A549 treated with ZK216348 at 1 μM for 4 hours (cell line): ENCODE results near the gene ATG16L2. TPM values are rescaled to one million over a fixed set of nuclear protein-coding genes. Genes with fewer than 3 reads are reported as not detected.

Experiments
- total RNA-seq: library from RNA; stranded (reverse); fragments of 200-300 nt; extraction: Qiagen RNA extraction; gene quantifications from 5 replicates; pipeline ENCODE4 v1.2.3, GENCODE V29; 2022; ENCODE audit warnings: low read depth

Gene ATG16L2, protein sequence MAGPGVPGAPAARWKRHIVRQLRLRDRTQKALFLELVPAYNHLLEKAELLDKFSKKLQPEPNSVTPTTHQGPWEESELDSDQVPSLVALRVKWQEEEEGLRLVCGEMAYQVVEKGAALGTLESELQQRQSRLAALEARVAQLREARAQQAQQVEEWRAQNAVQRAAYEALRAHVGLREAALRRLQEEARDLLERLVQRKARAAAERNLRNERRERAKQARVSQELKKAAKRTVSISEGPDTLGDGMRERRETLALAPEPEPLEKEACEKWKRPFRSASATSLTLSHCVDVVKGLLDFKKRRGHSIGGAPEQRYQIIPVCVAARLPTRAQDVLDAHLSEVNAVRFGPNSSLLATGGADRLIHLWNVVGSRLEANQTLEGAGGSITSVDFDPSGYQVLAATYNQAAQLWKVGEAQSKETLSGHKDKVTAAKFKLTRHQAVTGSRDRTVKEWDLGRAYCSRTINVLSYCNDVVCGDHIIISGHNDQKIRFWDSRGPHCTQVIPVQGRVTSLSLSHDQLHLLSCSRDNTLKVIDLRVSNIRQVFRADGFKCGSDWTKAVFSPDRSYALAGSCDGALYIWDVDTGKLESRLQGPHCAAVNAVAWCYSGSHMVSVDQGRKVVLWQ
- 1.9 to 4.6 TPM (median 4.1 TPM) in 5 replicates for total RNA-seq

DNA sequence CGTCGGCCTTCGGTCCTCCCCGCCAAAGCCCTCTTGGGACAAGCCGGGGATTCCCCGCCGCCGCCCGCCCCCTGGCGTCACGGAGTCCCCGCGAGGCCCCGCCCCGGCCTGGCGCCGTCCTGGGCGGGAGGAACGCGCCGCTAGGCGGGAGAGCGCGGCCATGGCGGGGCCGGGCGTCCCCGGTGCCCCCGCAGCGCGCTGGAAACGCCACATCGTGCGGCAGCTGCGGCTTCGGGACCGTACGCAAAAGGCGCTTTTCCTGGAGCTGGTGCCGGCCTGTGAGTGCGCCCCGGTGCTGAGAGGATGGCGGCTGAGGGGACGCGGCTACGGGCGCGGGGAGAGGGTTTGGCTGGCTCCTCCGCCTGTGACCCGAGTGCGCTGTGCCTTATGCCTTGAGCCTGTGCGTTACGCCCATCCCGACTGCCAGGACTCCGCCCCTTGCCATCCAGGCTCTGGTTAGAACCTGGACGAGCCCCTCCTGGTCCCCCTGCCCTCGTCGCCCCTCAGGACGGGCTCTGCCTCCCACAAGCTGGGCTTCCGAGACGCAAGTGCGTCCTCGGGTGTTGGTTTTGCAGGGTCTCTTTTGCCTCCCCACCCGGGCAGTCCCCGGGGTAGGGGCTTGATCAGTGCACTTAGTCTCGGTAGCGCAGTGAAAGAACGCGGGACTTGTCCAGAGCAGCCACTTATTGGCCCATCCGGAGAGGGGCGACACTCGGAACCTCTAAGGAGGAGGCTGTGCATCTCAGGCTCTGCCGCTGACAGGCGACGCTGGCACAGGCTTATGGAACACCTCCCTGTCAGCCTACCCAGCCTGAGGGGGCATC, at the start of gene ATG16L2:
Gene ATG16L2, plus strand, starts transcription at position 126 of the 824 bp plus-strand sequence. Its CDS starts 35 bp downstream, at position 161.

DNA sequence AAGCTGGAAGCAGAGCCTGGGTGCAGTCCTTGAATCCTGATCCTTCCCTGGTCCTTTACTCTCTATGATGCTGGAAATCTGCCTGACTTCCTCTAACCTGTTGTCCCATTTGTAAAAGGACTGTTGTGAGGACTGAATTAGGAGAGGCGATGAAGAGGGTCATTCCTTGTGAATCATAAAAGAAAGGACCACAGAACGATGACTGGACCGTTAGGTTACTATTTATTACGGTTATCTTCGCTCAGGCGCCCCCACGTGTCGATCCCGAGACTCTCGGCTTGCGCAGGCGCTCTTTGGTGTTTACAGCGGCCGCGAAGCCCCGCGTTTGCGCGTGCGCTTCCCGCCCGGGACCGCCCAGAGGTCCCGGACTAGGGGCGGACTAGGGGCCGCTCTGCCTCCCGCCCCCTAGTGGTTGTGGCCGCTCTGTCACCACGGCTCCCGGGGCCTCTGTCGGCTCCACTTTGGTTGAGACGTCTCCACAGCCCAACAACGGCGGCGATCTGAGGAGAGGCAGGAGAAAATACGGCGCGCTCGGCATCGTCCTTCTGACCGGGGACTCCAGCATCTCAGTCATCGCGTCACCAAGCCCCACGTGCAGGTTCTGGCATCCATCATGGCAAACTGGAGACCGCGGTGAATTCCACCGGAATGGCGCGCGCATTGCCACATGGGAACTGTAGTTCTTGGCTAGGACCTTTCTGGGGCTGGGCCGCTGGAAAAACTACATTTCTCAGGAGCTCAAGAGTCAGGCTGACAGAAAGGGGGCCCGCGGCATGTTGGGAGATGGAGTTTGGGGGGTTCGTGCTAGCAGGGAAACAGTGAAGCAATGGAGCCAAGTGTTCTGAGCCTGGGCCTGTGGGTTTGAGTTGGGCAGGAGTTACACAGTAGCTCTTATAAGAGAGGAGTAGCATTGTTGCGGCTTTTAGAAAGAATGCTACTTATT, 20.5 kb upstream of the ATG16L2 start, which contains the start of gene STARD10:
Gene STARD10, minus strand, starts transcription at position 623 of the 943 bp plus-strand sequence. CDS start 12,866 bp downstream, outside the sequence.

Other genes with a start within 250 kb of the ATG16L2 start
- 1.0 to 1.7 TPM (median 1.5 TPM) in 5 replicates for gene PDE2A, start 140.0 kb upstream of the ATG16L2 start, total RNA-seq
- 14.5 to 36.8 TPM (median 27.7 TPM) in 5 replicates for gene ARAP1, start 62.0 kb upstream of the ATG16L2 start, total RNA-seq
- 16.6 to 21.0 TPM (median 19.4 TPM) in 5 replicates for gene STARD10, start 20.4 kb upstream of the ATG16L2 start, total RNA-seq